Neuronal stem cell (in vitro differentiated cells): ENCODE measurements around the gene GRHPR.

Experiments
- DNase-seq: peaks from one replicate; pipeline ENCODE4 v3.0.0-alpha.2; 2013; ENCODE audit warnings: low spot score
- H2AFZ ChIP-seq: one replicate; pipeline ENCODE4 v1.6.1; 2013; ENCODE audit warnings: mild to moderate bottlenecking, low read length, inconsistent platforms
- H2AK5ac ChIP-seq: 2 replicates; pipeline ENCODE4 v1.6.1; 2013; ENCODE audit warnings: low read depth, mild to moderate bottlenecking, inconsistent platforms, low read length, moderate library complexity, mixed read lengths
- H2BK120ac ChIP-seq: 2 replicates; pipeline ENCODE4 v1.6.1; 2013; ENCODE audit warnings: low read depth, mild to moderate bottlenecking, inconsistent platforms, low read length, moderate library complexity, mixed read lengths
- H2BK12ac ChIP-seq: one replicate; pipeline ENCODE4 v1.6.1; 2013; ENCODE audit warnings: low read length, inconsistent platforms
- H2BK15ac ChIP-seq: 2 replicates; pipeline ENCODE4 v1.6.1; 2013; ENCODE audit warnings: mild to moderate bottlenecking, low read length, inconsistent platforms, mixed read lengths
- H2BK5ac ChIP-seq: one replicate; pipeline ENCODE4 v1.6.1; 2013; ENCODE audit warnings: inconsistent platforms, mild to moderate bottlenecking, low read length, moderate library complexity
- H3K14ac ChIP-seq: one replicate; pipeline ENCODE4 v1.6.1; 2013; ENCODE audit warnings: low read length, inconsistent platforms
- H3K18ac ChIP-seq: 2 replicates; pipeline ENCODE4 v1.6.1; 2013; ENCODE audit warnings: low read length, inconsistent platforms
- H3K23ac ChIP-seq: 2 replicates; pipeline ENCODE4 v1.6.1; 2013; ENCODE audit warnings: low read depth, mild to moderate bottlenecking, mixed read lengths, low read length, inconsistent platforms; ENCODE audit not compliant: poor library complexity
- H3K27ac ChIP-seq: replicated peaks from 3 replicates; pipeline ENCODE4 v1.5.1; 2013; ENCODE audit warnings: low read length, inconsistent platforms
- H3K27me3 ChIP-seq, 3 experiments: 2 replicates each; pipeline ENCODE4 v1.6.1; 2013; ENCODE audit warnings: low read length in 3 of 3, mild to moderate bottlenecking in 2 of 3, inconsistent platforms in 1 of 3, low read depth in 1 of 3, mixed read lengths in 1 of 3, moderate library complexity in 1 of 3; ENCODE audit not compliant: control insufficient read depth in 3 of 3, insufficient read depth in 3 of 3
- H3K36me3 ChIP-seq, 2 donors: replicated peaks in 1 of 2; 2 replicates each; pipeline ENCODE4 v1.6.1; 2013; ENCODE audit warnings: low read length in 2 of 2; ENCODE audit not compliant: control insufficient read depth in 2 of 2, insufficient read depth in 2 of 2
- H3K4ac ChIP-seq: 2 replicates; pipeline ENCODE4 v1.6.1; 2013; ENCODE audit warnings: inconsistent platforms, mild to moderate bottlenecking, low read length, moderate library complexity
- H3K4me1 ChIP-seq, 2 donors: 1 replicate in 1 of 2; 2 replicates in 1 of 2; pipeline ENCODE4 v1.6.1; 2013; ENCODE audit warnings: low read length in 2 of 2, low read depth in 1 of 2; ENCODE audit not compliant: control insufficient read depth in 2 of 2, insufficient read depth in 1 of 2
- H3K4me2 ChIP-seq: one replicate; pipeline ENCODE4 v1.6.1; 2013; ENCODE audit warnings: mild to moderate bottlenecking, low read length, inconsistent platforms; ENCODE audit not compliant: insufficient read depth, poor library complexity, severe bottlenecking
- H3K4me3 ChIP-seq, 2 donors: 2 replicates each; pipeline ENCODE4 v1.5.1; 2013; ENCODE audit warnings: low read length in 2 of 2, mild to moderate bottlenecking in 2 of 2, inconsistent platforms in 1 of 2, moderate library complexity in 1 of 2
- H3K79me1 ChIP-seq: one replicate; pipeline ENCODE4 v1.6.1; 2013; ENCODE audit warnings: low read depth, mild to moderate bottlenecking, inconsistent platforms, low read length, moderate library complexity
- H3K9ac ChIP-seq: one replicate; pipeline ENCODE4 v1.6.1; 2013; ENCODE audit warnings: mild to moderate bottlenecking, low read depth, low read length, inconsistent platforms; ENCODE audit not compliant: poor library complexity
- H3K9me3 ChIP-seq, 2 donors: replicated peaks in 1 of 2; 2 replicates each; pipeline versions ENCODE3 to v1.6.1; 2013; ENCODE audit warnings: low read length in 2 of 2, mild to moderate bottlenecking in 2 of 2, inconsistent platforms in 1 of 2, low read depth in 1 of 2, mixed read lengths in 1 of 2, moderate library complexity in 1 of 2; ENCODE audit not compliant: control insufficient read depth in 2 of 2, insufficient read depth in 1 of 2
- H4K8ac ChIP-seq: one replicate; pipeline ENCODE4 v1.6.1; 2013; ENCODE audit warnings: low read depth, mild to moderate bottlenecking, inconsistent platforms, low read length, moderate library complexity
- H4K91ac ChIP-seq: one replicate; pipeline ENCODE4 v1.6.1; 2013; ENCODE audit warnings: low read length, low read depth, mild to moderate bottlenecking, inconsistent platforms; ENCODE audit not compliant: poor library complexity
- WGBS, 2 donors: extraction: QIAGEN DNeasy Blood & Tissue Kit; methylation state at CpG; one replicate each; pipeline ENCODE4 v1.1.7; 2013; ENCODE audit warnings: missing lambda C conversion rate in 2 of 2, mixed read lengths in 1 of 2; ENCODE audit not compliant: insufficient read length in 2 of 2, insufficient replicate concordance in 1 of 2; ENCODE audit errors: extremely low coverage in 2 of 2; 5-methylcytosine and 5-hydroxymethylcytosine counted together

The GRHPR gene

GRCh38 chr9:37410354-37410861, 12.1 kb upstream of the GRHPR start:
- WGBS, 2 donors = no CpG with 5 or more reads among the region's 9 CpGs

GRCh38 chr9:37410969-37411785, 11.3 kb upstream of the GRHPR start:
- H2BK12ac ChIP-seq = peak overlapping the region; percentile 91
- DNase-seq = no peak
- no CpG with 5 or more reads among the region's 13 CpGs for WGBS, 2 donors

More at GRCh38 chr9:37410354-37410861, 12.1 kb upstream of the GRHPR start:
- Histone ChIP-seq H3K4ac (no peak overlapping the region), H3K79me1 (no peaks in the 10 kb centered on the region), H3K9me3 (no peaks in the 10 kb centered on the region), H3K9ac (no peak overlapping the region), H3K27me3 (no peaks in the 10 kb centered on the region), H2AK5ac (peak overlapping the region; percentile 71), H3K4me2 (no peak overlapping the region), H2AFZ (peak overlapping the region; percentile 31), H3K27ac (no peak overlapping the region), H2BK120ac (peak overlapping the region; percentile 50), H3K23ac (no peak overlapping the region), H3K4me1 (peaks cover 7 to 33% of the 10 kb centered on the region in 2 donors), H2BK15ac (peak overlapping the region; percentile 62), H3K4me3 (no peak overlapping the region), H3K18ac (peak overlapping the region; percentile 88), H3K36me3 (no peaks in the 10 kb centered on the region), H2BK5ac (peak overlapping the region; percentile 57), H4K91ac (no peak overlapping the region), H2BK12ac (no peak overlapping the region), H4K8ac (no peak overlapping the region), H3K14ac (no peak overlapping the region)
- no peak for DNase-seq

GRCh38 chr9:37412431-37413151, 9.9 kb upstream of the GRHPR start:
- peak overlapping the region; percentile 33 for H2BK5ac ChIP-seq
- no peak overlapping the region for H3K9ac ChIP-seq
- peak overlapping the region; percentile 84 for H3K18ac ChIP-seq
- peak overlapping the region; percentile 86 for H2BK15ac ChIP-seq
- peak overlapping the region; percentile 35 for H3K27ac ChIP-seq
- no peak overlapping the region for H2AK5ac ChIP-seq
- no peak overlapping the region for H3K23ac ChIP-seq
- no peaks in the 10 kb centered on the region for H3K27me3 ChIP-seq
- no CpG with 5 or more reads among the region's 17 CpGs for WGBS, 2 donors
- no peaks in the 10 kb centered on the region for H3K9me3 ChIP-seq
- H2BK120ac ChIP-seq = no peak overlapping the region
- H3K4me3 ChIP-seq = no peak overlapping the region
- no peak overlapping the region for H3K4ac ChIP-seq
- H4K8ac ChIP-seq = no peak overlapping the region
- no peak overlapping the region for H3K4me2 ChIP-seq
- H2AFZ ChIP-seq = no peak overlapping the region
- H4K91ac ChIP-seq = no peak overlapping the region
- H3K36me3 ChIP-seq = no peaks in the 10 kb centered on the region
- no peaks in the 10 kb centered on the region for H3K79me1 ChIP-seq
- H2BK12ac ChIP-seq = peak overlapping the region; percentile 23
- DNase-seq = no peak
- no peak overlapping the region for H3K14ac ChIP-seq
- H3K4me1 ChIP-seq = peaks cover 13 to 42% of the 10 kb centered on the region in 2 donors

More at GRCh38 chr9:37410969-37411785, 11.3 kb upstream of the GRHPR start:
- no peak overlapping the region for H4K8ac ChIP-seq
- peaks cover 13 to 38% of the 10 kb centered on the region in 2 donors for H3K4me1 ChIP-seq
- no peaks in the 10 kb centered on the region for H3K36me3 ChIP-seq
- peak overlapping the region; percentile 84 for H3K18ac ChIP-seq
- peak overlapping the region; percentile 78 for H2AK5ac ChIP-seq
- no peaks in the 10 kb centered on the region for H3K79me1 ChIP-seq
- peak overlapping the region; percentile 68 for H3K4ac ChIP-seq
- H2BK15ac ChIP-seq = peak overlapping the region; percentile 86
- peak overlapping the region; percentile 50 for H2BK120ac ChIP-seq
- no peak overlapping the region for H3K14ac ChIP-seq
- H3K4me2 ChIP-seq = no peak overlapping the region
- H3K9me3 ChIP-seq = no peaks in the 10 kb centered on the region
- peak overlapping the region; percentile 41 for H4K91ac ChIP-seq
- no peak overlapping the region for H3K4me3 ChIP-seq
- peak overlapping the region; percentile 33 for H2BK5ac ChIP-seq
- H3K27me3 ChIP-seq = no peaks in the 10 kb centered on the region
- H2AFZ ChIP-seq = peak overlapping the region; percentile 31
- H3K27ac ChIP-seq = no peak overlapping the region
- no peak overlapping the region for H3K9ac ChIP-seq
- peak overlapping the region; percentile 34 for H3K23ac ChIP-seq

- Histone ChIP-seq H4K91ac (no peak overlapping the region), H3K4ac (no peak overlapping the region), H3K27me3 (no peaks in the 10 kb centered on the region), H2AFZ (no peak overlapping the region), H2BK5ac (no peak overlapping the region), H3K14ac (no peak overlapping the region), H3K4me2 (no peak overlapping the region), H3K36me3 (no peaks in the 10 kb centered on the region), H2BK12ac (no peak overlapping the region), H3K79me1 (no peaks in the 10 kb centered on the region), H2BK120ac (no peak overlapping the region), H3K18ac (no peak overlapping the region), H3K9ac (no peak overlapping the region), H3K4me1 (peaks cover 13 to 42% of the 10 kb centered on the region in 2 donors), H4K8ac (no peak overlapping the region), H2AK5ac (peak overlapping the region; percentile 29), H2BK15ac (no peak overlapping the region), H3K4me3 (no peak overlapping the region), H3K23ac (no peak overlapping the region), H3K27ac (no peak overlapping the region), H3K9me3 (no peaks in the 10 kb centered on the region)
- DNase-seq = no peak
- no CpG with 5 or more reads among the region's 4 CpGs for WGBS, 2 donors
Observed at GRCh38 chr9:37413311-37413710, 9.2 kb upstream of the GRHPR start.
